HG03457 (cell line): Measurements from ENCODE around the gene RNF220.

Experiments
- ATAC-seq: cut with Tn5 transposase; IDR thresholded peaks from one replicate; pipeline ENCODE4 v1.9.1; 2021; ENCODE audit warnings: moderate number of reproducible peaks; ENCODE audit not compliant: unreplicated experiment

The RNF220 gene

GRCh38 chr1:44515416-44515815, 110.4 kb downstream of the RNF220 start:
- no peak for ATAC-seq

DNA sequence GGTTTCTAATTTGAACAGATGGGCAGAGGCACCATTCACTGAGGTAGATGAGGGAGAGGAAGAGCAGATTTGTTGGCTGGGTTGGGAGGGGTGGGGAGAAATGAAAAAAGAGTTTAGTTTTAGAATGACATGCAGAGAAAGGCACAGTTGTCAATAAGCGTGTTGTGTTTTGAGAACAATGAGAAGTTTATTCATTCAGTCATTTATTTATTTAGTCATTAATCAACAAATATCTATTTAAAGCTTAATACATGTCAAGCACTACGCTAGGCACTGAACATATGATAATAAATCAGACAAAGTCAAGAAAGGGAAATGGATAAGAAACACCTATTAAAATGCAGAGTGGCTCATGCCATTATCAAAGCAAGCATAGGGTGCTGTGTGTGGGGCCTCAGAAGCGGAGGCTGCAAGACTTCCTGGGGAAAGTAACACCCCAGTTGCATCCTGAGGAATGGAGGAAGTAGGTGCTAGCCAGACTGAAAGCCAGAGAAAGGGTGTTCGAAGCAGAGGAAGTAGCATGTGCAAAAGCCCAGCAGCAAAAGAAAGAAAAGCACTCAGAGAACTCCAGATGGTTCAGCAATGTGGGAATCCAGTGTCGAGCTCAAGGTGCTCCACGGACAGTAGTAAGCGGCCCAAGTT, 114.1 kb downstream of the RNF220 start:
- ATAC-seq, result no peak

DNA sequence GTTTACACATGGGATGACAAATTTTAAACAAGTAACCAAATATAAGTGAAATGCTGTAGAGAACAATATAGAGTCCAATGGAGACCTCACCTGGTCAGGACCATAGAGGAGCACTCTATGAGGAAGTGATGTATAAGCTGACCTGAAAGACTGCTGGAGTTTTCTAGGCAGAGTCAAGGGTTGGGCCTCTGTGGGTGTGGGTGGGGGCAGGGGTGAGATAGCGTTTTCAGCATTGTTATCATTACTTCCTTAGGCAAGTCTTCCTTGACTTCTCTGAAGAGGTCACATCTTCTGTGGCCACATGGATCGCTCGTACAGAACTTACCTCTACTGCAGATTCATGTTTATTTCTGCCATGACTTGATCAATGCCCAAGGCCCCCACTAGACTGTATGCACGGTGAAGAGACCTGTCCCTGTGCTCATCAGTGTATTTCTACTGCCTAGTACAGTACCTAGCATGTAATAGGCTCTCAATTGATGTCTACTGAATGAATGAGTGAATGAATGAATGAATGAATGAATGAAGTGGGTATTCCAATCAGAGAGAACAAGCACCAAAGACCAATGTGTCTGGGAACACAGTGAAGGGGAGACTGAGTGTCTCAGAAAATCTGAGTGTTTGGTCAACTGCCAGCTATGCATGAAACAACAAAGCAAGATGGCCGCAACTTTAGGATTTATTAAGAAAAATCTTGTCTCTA, 116.5 kb downstream of the RNF220 start:
- no peak for ATAC-seq

DNA sequence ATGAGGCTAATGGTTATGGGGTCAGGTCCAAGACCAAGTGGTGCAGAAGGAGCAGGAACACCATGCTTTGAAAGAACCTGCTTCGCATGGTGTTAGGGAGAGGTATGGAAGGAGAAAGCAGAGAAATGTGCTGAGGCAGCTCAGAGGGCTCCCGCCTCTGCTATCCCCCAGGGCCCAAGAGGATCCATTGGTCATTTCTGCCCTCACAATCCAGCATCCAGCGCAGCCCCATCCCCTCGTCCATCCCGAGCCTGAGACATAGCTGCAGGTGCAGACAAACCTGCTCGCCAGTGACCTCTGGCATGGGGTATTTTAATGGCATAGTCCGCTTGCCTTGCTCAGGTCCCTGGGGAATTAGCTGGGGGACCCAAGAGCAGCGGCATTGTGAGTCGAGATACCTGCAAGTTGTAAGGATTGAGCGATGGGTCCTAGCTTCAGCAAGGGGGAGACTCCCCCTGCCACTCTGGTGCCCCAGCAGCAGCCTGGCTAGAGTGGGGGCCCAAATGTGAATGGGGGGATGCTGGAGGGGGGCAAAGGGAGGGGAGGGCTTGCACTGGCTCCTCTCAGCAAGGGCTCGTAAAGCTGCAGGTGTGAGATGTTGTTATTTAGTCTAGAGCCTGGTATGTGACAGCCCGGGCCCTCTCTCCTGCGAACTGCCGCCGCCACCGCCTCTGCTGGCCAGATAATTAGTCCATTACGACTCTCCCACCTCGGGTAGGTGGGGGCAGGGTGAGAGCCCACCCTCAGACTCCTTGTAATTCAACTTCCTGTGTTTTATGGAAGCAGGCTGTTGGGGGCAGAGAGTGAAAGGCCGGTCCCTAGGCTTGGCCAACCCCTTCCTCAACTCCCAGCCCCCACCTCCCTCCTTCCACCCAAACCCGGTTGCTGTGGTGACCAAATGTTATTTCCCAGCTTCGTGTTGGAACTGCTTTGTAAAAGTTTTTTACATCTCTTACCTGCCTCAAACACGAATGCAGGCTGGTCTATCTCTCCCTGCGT, 118.8 kb downstream of the RNF220 start:
- ATAC-seq, result no peak

- no peak for ATAC-seq
Measured at GRCh38 chr1:44524655-44525500, 119.8 kb downstream of the RNF220 start.

DNA sequence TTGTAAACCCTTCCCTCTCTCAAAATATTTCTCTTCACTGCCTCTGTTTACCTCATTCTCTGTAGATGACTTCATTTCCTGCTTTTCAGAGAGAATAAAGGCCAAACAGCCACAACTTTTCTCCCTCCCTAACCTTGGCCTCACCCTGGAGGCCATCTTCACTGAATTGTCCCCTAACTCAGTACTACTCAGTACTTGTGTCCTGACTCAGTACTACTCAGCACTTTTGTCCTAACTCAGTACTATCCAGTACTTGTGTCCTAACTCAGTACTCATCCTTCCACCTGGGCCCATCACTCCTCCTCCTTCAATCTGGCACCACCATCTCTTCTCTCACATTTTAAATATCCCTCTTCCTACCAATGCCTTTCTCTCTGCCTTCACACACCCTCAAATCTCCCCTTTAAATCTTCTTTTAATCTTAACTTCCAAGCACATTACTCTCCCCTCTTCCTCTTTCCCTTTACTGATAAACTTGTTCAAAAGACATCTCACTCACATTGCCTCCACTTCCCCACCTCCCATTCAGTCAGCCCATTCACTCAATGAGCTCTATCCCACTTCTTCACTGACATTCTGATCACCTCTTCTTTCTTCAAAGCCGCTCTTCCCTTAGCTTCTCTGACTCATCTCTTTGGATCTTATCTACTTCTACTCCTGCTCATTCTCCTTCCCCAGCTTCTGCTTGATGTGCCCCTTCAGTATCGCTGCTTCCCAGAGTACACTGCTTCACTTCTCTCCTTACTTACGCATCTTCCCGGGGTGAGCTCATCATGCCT, 121.4 kb downstream of the RNF220 start:
- no peak for ATAC-seq

DNA sequence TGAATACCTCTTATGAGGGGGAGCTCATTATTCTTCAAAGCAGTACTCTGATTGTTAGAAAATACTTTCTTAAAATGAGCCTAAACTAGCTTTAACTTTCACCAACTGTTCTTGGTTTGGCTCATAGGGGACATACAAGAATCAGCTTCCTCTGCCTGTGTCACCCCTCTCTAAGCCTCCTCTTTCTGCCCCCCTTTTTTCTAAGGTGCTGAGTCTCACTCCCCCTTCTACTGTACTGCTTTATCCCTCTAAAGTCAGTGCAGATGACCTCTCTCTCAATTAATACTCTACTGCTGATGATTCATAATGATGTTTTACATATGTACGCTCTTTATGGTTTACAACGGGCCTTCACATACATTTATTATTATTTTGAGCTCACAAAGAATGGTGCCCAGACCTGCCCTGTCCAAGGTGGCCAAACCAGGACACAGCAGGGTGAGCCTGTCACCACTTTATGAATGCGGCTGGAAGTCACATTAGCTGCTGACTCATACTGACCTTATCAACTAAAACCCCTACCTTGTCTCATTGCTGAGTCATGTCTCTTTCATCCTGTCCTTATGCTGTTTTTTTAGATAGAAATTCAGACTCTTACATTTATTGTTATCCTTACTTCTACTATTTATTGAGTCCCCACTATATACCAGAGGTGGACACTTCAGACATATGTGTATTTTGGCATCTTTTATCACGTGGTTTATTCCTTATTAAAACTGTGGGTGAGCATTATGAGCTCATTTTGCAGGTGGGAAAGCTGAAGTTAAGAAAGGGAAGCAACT, 126.9 kb downstream of the RNF220 start:
- no peak for ATAC-seq

GRCh38 chr1:44532567-44532944, 127.5 kb downstream of the RNF220 start:
- ATAC-seq, result no peak

- ATAC-seq, result no peak
Measured at GRCh38 chr1:44534771-44535170, 129.7 kb downstream of the RNF220 start.

- ATAC-seq, result no peak
Measured at GRCh38 chr1:44536357-44537209, 131.5 kb downstream of the RNF220 start.

- no peak for ATAC-seq
Measured at GRCh38 chr1:44537538-44537937, 132.5 kb downstream of the RNF220 start.

DNA sequence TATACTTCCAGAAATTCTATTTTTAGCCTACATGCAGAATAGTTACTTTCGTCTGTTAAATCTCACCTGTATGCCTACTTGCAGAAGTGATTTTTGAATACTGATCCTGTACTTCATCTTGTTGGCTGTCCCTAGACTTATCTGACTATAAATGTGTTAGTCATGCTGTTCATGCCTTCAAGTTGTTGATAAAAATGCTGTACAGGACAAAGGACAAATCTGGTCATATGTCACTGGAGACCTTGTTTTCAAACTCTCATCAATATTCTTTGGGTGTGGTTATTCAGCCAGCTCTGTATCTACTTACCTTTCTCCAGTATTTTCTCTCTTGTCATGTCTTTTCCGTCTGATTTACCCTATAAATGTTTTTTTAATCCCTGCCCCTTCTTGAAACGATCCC, 132.9 kb downstream of the RNF220 start:
- no peak for ATAC-seq

DNA sequence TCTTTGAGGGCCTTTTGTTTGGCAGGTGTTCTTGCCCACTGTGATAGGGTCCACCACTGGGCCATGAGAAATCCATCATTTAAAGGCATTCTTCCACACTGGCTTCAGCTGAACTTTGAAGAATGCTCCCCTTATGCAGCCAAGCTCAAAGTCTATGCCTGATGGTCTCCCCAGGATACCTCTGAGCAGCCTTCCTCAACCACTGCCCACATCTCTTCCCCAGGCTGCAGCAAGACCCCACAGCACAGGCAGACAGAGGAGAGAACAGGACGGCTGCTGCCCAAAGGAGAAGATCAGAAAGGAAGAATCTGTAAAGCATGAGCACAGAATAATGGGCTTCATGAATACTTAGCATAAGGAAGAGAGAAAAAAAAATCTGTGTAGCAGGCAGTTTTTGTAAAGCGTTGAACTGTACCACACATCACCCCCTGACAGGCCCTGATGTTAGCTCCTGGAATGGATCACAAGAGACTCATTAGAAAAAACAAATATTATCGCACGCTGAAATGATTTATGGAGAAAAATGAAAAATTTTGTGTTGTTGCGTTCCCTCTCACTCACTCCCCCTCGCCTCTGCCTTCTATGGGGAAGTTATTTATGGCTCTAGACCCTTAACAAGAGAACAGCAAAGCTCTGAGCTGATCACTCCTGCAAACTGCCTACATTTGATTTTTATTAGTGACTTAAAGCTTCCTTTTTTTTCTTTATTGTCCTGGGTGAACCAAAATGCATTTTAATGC, 135.1 kb downstream of the RNF220 start:
- ATAC-seq, result no peak

GRCh38 chr1:44542420-44543063, 137.5 kb downstream of the RNF220 start:
- ATAC-seq, result no peak

GRCh38 chr1:44543064-44543744, 138.1 kb downstream of the RNF220 start:
- no peak for ATAC-seq

DNA sequence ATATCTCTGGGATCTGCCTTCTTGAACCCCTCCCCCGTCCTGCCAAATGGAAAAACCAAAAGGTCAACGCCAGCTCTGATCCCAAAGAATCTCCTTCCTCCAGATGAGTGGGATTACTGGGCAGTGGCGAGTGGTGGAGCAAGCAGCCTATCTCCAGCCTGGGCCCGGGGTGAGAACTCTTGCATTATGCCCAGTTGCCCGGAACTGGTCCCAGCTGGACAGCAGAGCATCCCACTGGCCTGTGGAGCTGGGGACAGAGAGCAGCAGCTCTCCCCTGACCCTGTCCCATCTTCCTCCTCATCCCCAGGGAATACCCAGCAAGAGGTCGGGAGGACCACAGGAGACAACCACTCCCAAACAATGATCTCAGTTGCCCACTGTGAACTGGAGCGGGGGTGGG, 138.7 kb downstream of the RNF220 start:
- ATAC-seq, result no peak
